AG08396 (cell line): ENCODE results near the gene TBC1D5.
"Not testable (repeated sequence)": the region's sequence is repeated elsewhere in the genome, so short reads cannot be mapped to it uniquely, and the experiment has no call there.

Source experiments
- DNase-seq: peaks from one replicate; pipeline ENCODE4 v3.0.0; 2012; ENCODE audit warnings: low spot score, mixed read lengths

The TBC1D5 gene

GRCh38 chr3:17707813-17708543 is 34.5 kb downstream of the TBC1D5 start:
- DNase-seq, result no peak

- DNase-seq, result not testable (repeated sequence)
These were observed 36.4 kb downstream of the TBC1D5 start for GRCh38 chr3:17705991-17706390.

GRCh38 chr3:17699815-17700214 is 42.6 kb downstream of the TBC1D5 start:
- not testable (repeated sequence) for DNase-seq

- DNase-seq, result not testable (repeated sequence)
These were observed 46.8 kb downstream of the TBC1D5 start for GRCh38 chr3:17695665-17696064.

GRCh38 chr3:17693670-17693999 is 48.8 kb downstream of the TBC1D5 start:
- DNase-seq, result not testable (repeated sequence)

- DNase-seq, result not testable (repeated sequence)
These were observed 49.4 kb downstream of the TBC1D5 start for GRCh38 chr3:17692846-17693669.

- DNase-seq, result no peak
These were observed 54.9 kb downstream of the TBC1D5 start for GRCh38 chr3:17687566-17687965.

- DNase-seq, result no peak
These were observed 55.8 kb downstream of the TBC1D5 start for GRCh38 chr3:17686613-17687012.

- DNase-seq, result no peak
These were observed 58.8 kb downstream of the TBC1D5 start for GRCh38 chr3:17683542-17684207.

- no peak for DNase-seq
These were observed 61.9 kb downstream of the TBC1D5 start for GRCh38 chr3:17680530-17680929.

- DNase-seq, result peak; percentile 29
These were observed 64.2 kb downstream of the TBC1D5 start for GRCh38 chr3:17678116-17678741.

- DNase-seq, result no peak
These were observed 68.2 kb downstream of the TBC1D5 start for GRCh38 chr3:17674082-17674686.

- no peak for DNase-seq
These were observed 69.9 kb downstream of the TBC1D5 start for GRCh38 chr3:17672506-17672905.

GRCh38 chr3:17670749-17671148 is 71.7 kb downstream of the TBC1D5 start:
- no peak for DNase-seq

- DNase-seq, result no peak
These were observed 77.5 kb downstream of the TBC1D5 start for GRCh38 chr3:17664923-17665322.

- DNase-seq, result no peak
These were observed 86.2 kb downstream of the TBC1D5 start for GRCh38 chr3:17656264-17656663.

- no peak for DNase-seq
These were observed 86.7 kb downstream of the TBC1D5 start for GRCh38 chr3:17655743-17656142.

- DNase-seq, result not testable (repeated sequence)
These were observed 92.7 kb downstream of the TBC1D5 start for GRCh38 chr3:17649748-17650147.

- not testable (repeated sequence) for DNase-seq
These were observed 93.6 kb downstream of the TBC1D5 start for GRCh38 chr3:17648630-17649355.

- DNase-seq, result peak; percentile 17
These were observed 97.2 kb downstream of the TBC1D5 start for GRCh38 chr3:17645074-17645698.

- DNase-seq, result no peak
These were observed 98.7 kb downstream of the TBC1D5 start for GRCh38 chr3:17643691-17644090.
